Mucosa of rectum (tissue), 2 donors: Measurements from ENCODE around the gene CYP19A1.

Source experiments
- H3K27ac ChIP-seq, 2 donors: one replicate each; pipeline ENCODE4 v1.7.0; 2013; ENCODE audit warnings: inconsistent platforms in 2 of 2, low read depth in 2 of 2, low read length in 2 of 2
- H3K27me3 ChIP-seq, 2 donors: one replicate each; pipeline ENCODE4 v1.7.0; 2013; ENCODE audit warnings: low read length in 2 of 2; ENCODE audit not compliant: control insufficient read depth in 2 of 2, insufficient read depth in 2 of 2
- H3K36me3 ChIP-seq, 2 donors: one replicate each; pipeline ENCODE4 v1.7.0; 2013; ENCODE audit warnings: low read length in 2 of 2; ENCODE audit not compliant: control insufficient read depth in 2 of 2, insufficient read depth in 2 of 2
- H3K4me1 ChIP-seq, 2 donors: one replicate each; pipeline ENCODE4 v1.7.0; 2013; ENCODE audit warnings: low read length in 2 of 2, mild to moderate bottlenecking in 1 of 2; ENCODE audit not compliant: control insufficient read depth in 2 of 2, insufficient read depth in 2 of 2
- H3K4me3 ChIP-seq, 2 donors: one replicate each; pipeline ENCODE4 v1.7.0; 2013; ENCODE audit warnings: low read length in 2 of 2
- H3K9ac ChIP-seq, 2 donors: one replicate each; pipeline ENCODE4 v1.7.0; 2013; ENCODE audit warnings: low read length in 2 of 2, low read depth in 1 of 2, mild to moderate bottlenecking in 1 of 2
- H3K9me3 ChIP-seq, 2 donors: one replicate each; pipeline ENCODE4 v1.7.0; 2013; ENCODE audit warnings: low read length in 2 of 2; ENCODE audit not compliant: control insufficient read depth in 2 of 2
- donor health status: healthy.
- donor health status: Normal muscosa, but diverticular disease.

The CYP19A1 gene

GRCh38 chr15:51315726-51316125 is 22.7 kb downstream of the CYP19A1 start:
- no peak overlapping the region for H3K27ac ChIP-seq
- no peaks in the 10 kb centered on the region for H3K9me3 ChIP-seq
- no peak overlapping the region for H3K4me3 ChIP-seq
- H3K4me1 ChIP-seq, result no peaks in the 10 kb centered on the region
- no peaks in the 10 kb centered on the region for H3K27me3 ChIP-seq
- H3K36me3 ChIP-seq, result no peaks in the 10 kb centered on the region
- no peak overlapping the region for H3K9ac ChIP-seq

GRCh38 chr15:51314391-51315337 is 23.7 kb downstream of the CYP19A1 start:
- Histone ChIP-seq H3K27ac (no peak overlapping the region), H3K4me3 (no peak overlapping the region), H3K4me1 (no peaks in the 10 kb centered on the region)

GRCh38 chr15:51313644-51314280 is 24.6 kb downstream of the CYP19A1 start:
- Histone ChIP-seq H3K4me1 (no peaks in the 10 kb centered on the region), H3K9me3 (no peaks in the 10 kb centered on the region), H3K27ac (no peak overlapping the region), H3K9ac (no peak overlapping the region), H3K36me3 (no peaks in the 10 kb centered on the region), H3K4me3 (no peak overlapping the region), H3K27me3 (no peaks in the 10 kb centered on the region)

More at GRCh38 chr15:51314391-51315337, 23.7 kb downstream of the CYP19A1 start:
- H3K36me3 ChIP-seq, result no peaks in the 10 kb centered on the region
- no peaks in the 10 kb centered on the region for H3K27me3 ChIP-seq
- H3K9me3 ChIP-seq, result no peaks in the 10 kb centered on the region
- H3K9ac ChIP-seq, result no peak overlapping the region

- Histone ChIP-seq H3K27ac (peak overlapping the region in 1 of 2 donors; percentile 26), H3K9me3 (no peaks in the 10 kb centered on the region), H3K27me3 (no peaks in the 10 kb centered on the region), H3K36me3 (no peaks in the 10 kb centered on the region), H3K4me3 (no peak overlapping the region), H3K9ac (no peak overlapping the region), H3K4me1 (no peaks in the 10 kb centered on the region)
These were observed 25.4 kb downstream of the CYP19A1 start for GRCh38 chr15:51313074-51313393.

- no peak overlapping the region for H3K4me3 ChIP-seq
- H3K27me3 ChIP-seq, result peaks cover 0 to 3% of the 10 kb centered on the region in 2 donors
- peak overlapping the region in 1 of 2 donors; percentile 26 for H3K27ac ChIP-seq
- no peaks in the 10 kb centered on the region for H3K9me3 ChIP-seq
- H3K36me3 ChIP-seq, result no peaks in the 10 kb centered on the region
- H3K4me1 ChIP-seq, result no peaks in the 10 kb centered on the region
- H3K9ac ChIP-seq, result no peak overlapping the region
These were observed 26.0 kb downstream of the CYP19A1 start for GRCh38 chr15:51312166-51313073.

- Histone ChIP-seq H3K27me3 (peaks cover 0 to 3% of the 10 kb centered on the region in 2 donors), H3K9ac (no peak overlapping the region), H3K4me1 (no peaks in the 10 kb centered on the region), H3K4me3 (no peak overlapping the region), H3K36me3 (no peaks in the 10 kb centered on the region), H3K27ac (peak overlapping the region in 1 of 2 donors; percentile 15), H3K9me3 (no peaks in the 10 kb centered on the region)
These were observed 26.9 kb downstream of the CYP19A1 start for GRCh38 chr15:51311510-51311909.

- no peak overlapping the region for H3K27ac ChIP-seq
- peaks cover 0 to 3% of the 10 kb centered on the region in 2 donors for H3K27me3 ChIP-seq
- no peaks in the 10 kb centered on the region for H3K36me3 ChIP-seq
- no peaks in the 10 kb centered on the region for H3K4me1 ChIP-seq
- H3K9me3 ChIP-seq, result no peaks in the 10 kb centered on the region
- H3K4me3 ChIP-seq, result no peak overlapping the region
- H3K9ac ChIP-seq, result no peak overlapping the region
These were observed 28.3 kb downstream of the CYP19A1 start for GRCh38 chr15:51310064-51310463.

GRCh38 chr15:51307811-51308210 is 30.6 kb downstream of the CYP19A1 start:
- Histone ChIP-seq H3K27me3 (peaks cover 0 to 3% of the 10 kb centered on the region in 2 donors), H3K27ac (no peak overlapping the region), H3K4me3 (no peak overlapping the region), H3K9me3 (no peaks in the 10 kb centered on the region), H3K36me3 (no peaks in the 10 kb centered on the region), H3K4me1 (no peaks in the 10 kb centered on the region), H3K9ac (no peak overlapping the region)

- peaks cover 0 to 3% of the 10 kb centered on the region in 2 donors for H3K27me3 ChIP-seq
- H3K4me1 ChIP-seq, result no peaks in the 10 kb centered on the region
- H3K4me3 ChIP-seq, result no peak overlapping the region
- no peak overlapping the region for H3K27ac ChIP-seq
- H3K36me3 ChIP-seq, result no peaks in the 10 kb centered on the region
- no peaks in the 10 kb centered on the region for H3K9me3 ChIP-seq
- H3K9ac ChIP-seq, result no peak overlapping the region
These were observed 31.1 kb downstream of the CYP19A1 start for GRCh38 chr15:51307325-51307724.
